Natural killer cell treated with Interleukin-12 subunit alpha and Interleukin-12 subunit beta and Interleukin-15 and Interleukin-18, amount 100 ng/mL, for 72 hours (primary cell): ENCODE measurements around the gene DACT3. TPM values are rescaled to one million over a fixed set of nuclear protein-coding genes. Genes with fewer than 3 reads are reported as not detected.

Experiments
- ATAC-seq, 2 donors: fragments of 150-1000 bp; cut with Tn5 transposase in 1 of 2; sonication (Bioruptor Pico), chemical (Tn5 transposase) in 1 of 2; 2 replicates each; pipeline ENCODE4 v1.10.0; 2021
- DNase-seq: peaks from one replicate; pipeline ENCODE4 v3.0.0; 2022; ENCODE audit warnings: low spot score
- H3K27ac Mint-ChIP-seq, 2 donors: 1 replicate in 1 of 2; 2 replicates in 1 of 2; pipeline ENCODE4 v1.8.0; 2022; ENCODE audit warnings: mixed read lengths in 2 of 2, mild to moderate bottlenecking in 1 of 2, moderate library complexity in 1 of 2
- H3K27me3 Mint-ChIP-seq, 2 donors: 1 replicate in 1 of 2; 2 replicates in 1 of 2; pipeline ENCODE4 v1.8.0; 2022; ENCODE audit warnings: mixed read lengths in 2 of 2
- H3K36me3 Mint-ChIP-seq: one replicate; pipeline ENCODE4 v1.8.0; 2022; ENCODE audit warnings: mixed read lengths
- H3K4me1 Mint-ChIP-seq, 2 donors: 1 replicate in 1 of 2; 2 replicates in 1 of 2; pipeline ENCODE4 v1.8.0; 2022; ENCODE audit warnings: low read depth in 2 of 2, mixed read lengths in 2 of 2, mild to moderate bottlenecking in 1 of 2
- H3K4me3 Mint-ChIP-seq: one replicate; pipeline ENCODE4 v1.8.0; 2022; ENCODE audit warnings: mixed read lengths
- H3K9me3 Mint-ChIP-seq: 2 replicates; pipeline ENCODE4 v1.8.0; 2022; ENCODE audit warnings: mixed read lengths
- total RNA-seq, 2 donors: library from RNA; stranded (reverse); gene quantifications; one replicate each; pipeline ENCODE4 v1.2.3, GENCODE V29; 2022

The DACT3 gene
- total RNA-seq, 2 donors from 2014 or later: 0.36 TPM; not detected in 1

GRCh38 chr19:46610413-46610775, 50.6 kb downstream of the DACT3 start:
- H3K4me3 Mint-ChIP-seq: no peak overlapping the region
- no peak overlapping the region for H3K27ac Mint-ChIP-seq
- no peaks in the 10 kb centered on the region for H3K27me3 Mint-ChIP-seq
- ATAC-seq (no peak), DNase-seq (no peak)
- peaks cover 19% of the 10 kb centered on the region for H3K36me3 Mint-ChIP-seq
- peaks cover 34 to 40% of the 10 kb centered on the region in 2 donors for H3K4me1 Mint-ChIP-seq
- H3K9me3 Mint-ChIP-seq: no peaks in the 10 kb centered on the region

- H3K27me3 Mint-ChIP-seq: no peaks in the 10 kb centered on the region
- ATAC-seq (no peak), DNase-seq (peak; percentile 44)
- no peaks in the 10 kb centered on the region for H3K9me3 Mint-ChIP-seq
- no peak overlapping the region for H3K4me3 Mint-ChIP-seq
- peaks cover 34 to 40% of the 10 kb centered on the region in 2 donors for H3K4me1 Mint-ChIP-seq
- H3K27ac Mint-ChIP-seq: no peak overlapping the region
- peaks cover 19% of the 10 kb centered on the region for H3K36me3 Mint-ChIP-seq
These were observed 51.2 kb downstream of the DACT3 start for GRCh38 chr19:46609511-46610412.

GRCh38 chr19:46608581-46609345, 52.2 kb downstream of the DACT3 start:
- peaks cover 31 to 34% of the 10 kb centered on the region in 2 donors for H3K4me1 Mint-ChIP-seq
- H3K9me3 Mint-ChIP-seq: no peaks in the 10 kb centered on the region
- no peak overlapping the region for H3K4me3 Mint-ChIP-seq
- no peaks in the 10 kb centered on the region for H3K27me3 Mint-ChIP-seq
- no peak overlapping the region for H3K27ac Mint-ChIP-seq
- H3K36me3 Mint-ChIP-seq: peaks cover 19% of the 10 kb centered on the region
- no peak for ATAC-seq
- DNase-seq: peak; percentile 38

- Mint-ChIP-seq H3K4me3 (no peak overlapping the region), H3K4me1 (peaks cover 36 to 39% of the 10 kb centered on the region in 2 donors), H3K27me3 (no peaks in the 10 kb centered on the region), H3K36me3 (peaks cover 19% of the 10 kb centered on the region), H3K27ac (no peak overlapping the region), H3K9me3 (no peaks in the 10 kb centered on the region)
- no peak for DNase-seq
- no peak for ATAC-seq
These were observed 52.8 kb downstream of the DACT3 start for GRCh38 chr19:46608178-46608577.

GRCh38 chr19:46607448-46607841, 53.5 kb downstream of the DACT3 start:
- Mint-ChIP-seq H3K27ac (no peak overlapping the region), H3K27me3 (no peaks in the 10 kb centered on the region), H3K9me3 (no peaks in the 10 kb centered on the region), H3K4me1 (peaks cover 41 to 42% of the 10 kb centered on the region in 2 donors), H3K36me3 (peaks cover 19% of the 10 kb centered on the region), H3K4me3 (no peak overlapping the region)
- peak; percentile 29 for DNase-seq
- ATAC-seq: no peak

GRCh38 chr19:46606681-46607447, 54.1 kb downstream of the DACT3 start:
- H3K4me3 Mint-ChIP-seq: no peak overlapping the region
- peaks cover 41 to 43% of the 10 kb centered on the region in 2 donors for H3K4me1 Mint-ChIP-seq
- DNase-seq (peak; percentile 53), ATAC-seq (no peak)
- no peaks in the 10 kb centered on the region for H3K9me3 Mint-ChIP-seq
- H3K27me3 Mint-ChIP-seq: no peaks in the 10 kb centered on the region
- peaks cover 19% of the 10 kb centered on the region for H3K36me3 Mint-ChIP-seq
- H3K27ac Mint-ChIP-seq: peak overlapping the region in 1 of 2 donors; percentile 10

GRCh38 chr19:46606019-46606418, 55.0 kb downstream of the DACT3 start:
- Mint-ChIP-seq H3K9me3 (no peaks in the 10 kb centered on the region), H3K27ac (peak overlapping the region in 1 of 2 donors; percentile 10), H3K4me1 (peaks cover 35 to 36% of the 10 kb centered on the region in 2 donors), H3K36me3 (peaks cover 19% of the 10 kb centered on the region), H3K27me3 (no peaks in the 10 kb centered on the region), H3K4me3 (no peak overlapping the region)
- no peak for DNase-seq
- no peak for ATAC-seq

- Mint-ChIP-seq H3K9me3 (no peaks in the 10 kb centered on the region), H3K27ac (no peak overlapping the region), H3K27me3 (no peaks in the 10 kb centered on the region), H3K4me3 (no peak overlapping the region), H3K4me1 (peaks cover 29 to 30% of the 10 kb centered on the region in 2 donors), H3K36me3 (peaks cover 19% of the 10 kb centered on the region)
- peak; percentile 13 for DNase-seq
- no peak for ATAC-seq
These were observed 55.6 kb downstream of the DACT3 start for GRCh38 chr19:46605356-46605821.

GRCh38 chr19:46604781-46605355, 56.1 kb downstream of the DACT3 start:
- DNase-seq (peak; percentile 28), ATAC-seq (no peak)
- Mint-ChIP-seq H3K27ac (no peak overlapping the region), H3K4me1 (peaks cover 30 to 31% of the 10 kb centered on the region in 2 donors), H3K4me3 (no peak overlapping the region), H3K27me3 (no peaks in the 10 kb centered on the region), H3K36me3 (peaks cover 19% of the 10 kb centered on the region), H3K9me3 (no peaks in the 10 kb centered on the region)

GRCh38 chr19:46603752-46604231, 57.2 kb downstream of the DACT3 start:
- peak overlapping the region; percentile 94 for H3K4me3 Mint-ChIP-seq
- peaks cover 15% of the 10 kb centered on the region for H3K36me3 Mint-ChIP-seq
- DNase-seq: no peak
- ATAC-seq: no peak
- H3K27ac Mint-ChIP-seq: peak overlapping the region in 1 of 2 donors; percentile 99
- H3K4me1 Mint-ChIP-seq: peaks cover 27 to 31% of the 10 kb centered on the region in 2 donors
- no peaks in the 10 kb centered on the region for H3K9me3 Mint-ChIP-seq
- no peaks in the 10 kb centered on the region for H3K27me3 Mint-ChIP-seq

- H3K9me3 Mint-ChIP-seq: no peaks in the 10 kb centered on the region
- H3K36me3 Mint-ChIP-seq: peaks cover 20% of the 10 kb centered on the region
- peak overlapping the region; percentile 94 for H3K4me3 Mint-ChIP-seq
- no peaks in the 10 kb centered on the region for H3K27me3 Mint-ChIP-seq
- ATAC-seq (no peak), DNase-seq (peak; percentile 44)
- peak overlapping the region; percentile 99 for H3K27ac Mint-ChIP-seq
- peaks cover 27 to 31% of the 10 kb centered on the region in 2 donors for H3K4me1 Mint-ChIP-seq
These were observed 57.8 kb downstream of the DACT3 start for GRCh38 chr19:46603195-46603637.

- Mint-ChIP-seq H3K36me3 (peaks cover 17% of the 10 kb centered on the region), H3K4me1 (peaks cover 28 to 31% of the 10 kb centered on the region in 2 donors), H3K27me3 (no peaks in the 10 kb centered on the region), H3K4me3 (peak overlapping the region; percentile 94), H3K27ac (peak overlapping the region; percentile 99), H3K9me3 (no peaks in the 10 kb centered on the region)
- DNase-seq (no peak), ATAC-seq (no peak)
These were observed 58.4 kb downstream of the DACT3 start for GRCh38 chr19:46602392-46603194.
